Stimulated activated CD8-positive, alpha-beta memory T cell treated with anti-CD3 and anti-CD28 coated beads, Interleukin-2, amount 100 ng/mL, for 48 hours (primary cell): ENCODE results near the gene TNFAIP6.
"Not testable (repeated sequence)": the region's sequence is repeated elsewhere in the genome, so short reads cannot be mapped to it uniquely, and the experiment has no call there.

Experiments used
- DNase-seq, 2 donors: peaks; one replicate each; pipeline ENCODE4 v3.0.0-alpha.2; 2020; ENCODE audit warnings: low read depth in 2 of 2

TNFAIP6 gene, protein sequence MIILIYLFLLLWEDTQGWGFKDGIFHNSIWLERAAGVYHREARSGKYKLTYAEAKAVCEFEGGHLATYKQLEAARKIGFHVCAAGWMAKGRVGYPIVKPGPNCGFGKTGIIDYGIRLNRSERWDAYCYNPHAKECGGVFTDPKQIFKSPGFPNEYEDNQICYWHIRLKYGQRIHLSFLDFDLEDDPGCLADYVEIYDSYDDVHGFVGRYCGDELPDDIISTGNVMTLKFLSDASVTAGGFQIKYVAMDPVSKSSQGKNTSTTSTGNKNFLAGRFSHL

DNA sequence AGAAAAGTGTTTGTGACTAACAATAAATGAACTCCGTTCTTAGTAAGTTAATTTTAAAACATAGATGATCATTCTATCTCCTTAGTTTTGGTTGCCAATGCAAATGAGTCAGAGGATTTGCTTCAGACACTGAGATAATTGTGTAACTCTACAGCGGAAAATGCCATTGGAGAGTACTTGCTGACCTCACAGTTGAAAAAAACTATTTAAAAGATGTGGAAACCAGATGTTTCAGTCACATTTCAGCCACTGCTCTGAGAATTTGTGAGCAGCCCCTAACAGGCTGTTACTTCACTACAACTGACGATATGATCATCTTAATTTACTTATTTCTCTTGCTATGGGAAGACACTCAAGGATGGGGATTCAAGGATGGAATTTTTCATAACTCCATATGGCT is at the start of gene TNFAIP6:
Gene TNFAIP6 (plus strand): TSS at position 234 of the 400 bp plus-strand sequence. CDS start 75 bp downstream, at position 309.
- DNase-seq = no peak

DNA sequence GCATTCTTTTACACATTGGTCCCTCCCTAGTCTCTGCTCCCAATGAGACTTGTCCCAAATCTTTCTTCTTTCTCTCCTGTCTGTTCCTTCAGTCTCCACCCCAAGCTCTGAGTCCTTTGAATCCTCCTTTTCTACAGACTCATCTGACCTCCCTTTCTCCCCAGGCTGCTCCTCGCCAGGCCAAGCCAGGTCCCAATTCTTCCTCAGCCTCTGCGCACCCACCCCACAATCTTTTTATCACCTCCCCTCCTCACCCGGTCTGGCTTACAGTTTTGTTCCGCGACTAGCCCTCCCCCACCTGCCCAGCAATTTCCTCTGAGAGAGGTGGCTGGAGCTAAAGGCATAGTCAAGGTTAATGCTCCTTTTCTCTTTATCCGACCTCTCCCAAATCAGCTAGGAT is 47.1 kb upstream of the TNFAIP6 start:
- DNase-seq = not testable (repeated sequence)

DNA sequence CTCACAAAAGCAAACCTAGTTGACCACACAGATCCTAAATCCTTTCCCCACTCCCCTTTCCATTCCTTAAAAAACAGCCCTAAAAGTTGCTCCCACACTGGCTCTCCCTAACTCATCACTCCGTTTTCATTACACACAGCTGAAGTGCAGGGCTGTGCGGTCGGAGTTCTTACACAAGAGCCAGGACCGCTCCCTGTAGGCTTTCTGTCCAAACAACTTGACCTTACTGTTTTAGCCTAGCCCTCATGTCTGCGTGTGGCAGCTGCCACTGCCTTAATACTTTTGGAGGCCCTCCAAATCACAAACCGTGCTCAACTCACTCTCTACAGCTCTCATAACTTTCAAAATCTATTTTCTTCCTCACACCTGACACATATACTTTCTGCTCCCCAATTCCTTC is 45.0 kb upstream of the TNFAIP6 start:
- DNase-seq = not testable (repeated sequence)

DNA sequence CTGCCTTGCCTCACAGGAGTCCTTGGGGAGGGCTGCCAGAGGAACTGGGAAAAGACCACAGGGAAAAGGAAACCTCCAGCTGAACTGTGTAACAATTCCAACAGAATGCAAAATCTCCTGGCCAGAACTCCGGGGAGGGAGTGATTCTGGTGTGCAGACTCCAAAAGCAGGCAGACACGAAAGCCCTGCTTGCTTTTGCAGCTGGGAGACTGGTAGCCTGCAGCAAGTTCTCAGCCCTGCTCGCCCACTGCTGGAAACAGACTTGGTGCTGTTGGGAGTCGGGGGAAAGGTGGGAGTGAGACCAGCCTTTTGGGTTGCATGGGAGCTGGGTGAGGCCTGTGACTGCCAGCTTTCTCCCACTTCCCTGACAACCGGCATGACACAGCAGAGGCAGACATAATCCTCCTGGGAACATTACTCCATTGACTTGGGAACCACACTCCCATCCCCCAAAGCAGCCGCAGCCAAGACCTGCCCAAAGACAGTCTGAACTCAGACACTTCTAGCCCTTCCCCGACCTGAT is 42.0 kb upstream of the TNFAIP6 start:
- no peak for DNase-seq

DNA sequence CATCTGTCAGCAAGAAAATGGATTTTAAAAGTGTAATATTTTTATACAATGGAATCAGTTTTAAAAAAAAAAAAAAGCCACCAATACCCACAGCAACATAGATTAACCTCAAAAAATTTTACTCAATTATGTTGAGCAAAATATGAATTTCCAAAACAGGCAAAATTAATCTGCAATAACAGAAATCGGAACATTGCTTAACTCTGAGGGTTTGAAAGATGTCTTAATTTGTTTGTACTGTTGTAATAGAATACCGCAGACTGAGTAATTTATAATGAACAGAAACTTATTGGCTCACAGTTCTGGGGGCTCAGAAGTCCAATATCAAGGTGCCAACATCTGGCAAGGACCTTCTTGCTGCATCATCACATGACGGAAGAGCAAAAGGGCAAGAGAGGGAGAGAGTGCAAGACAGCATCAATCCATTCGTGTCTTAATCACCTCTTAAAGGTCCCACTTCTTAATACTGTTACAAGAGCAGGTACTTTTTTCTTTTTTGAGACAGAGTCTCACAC is 31.8 kb upstream of the TNFAIP6 start:
- no peak for DNase-seq

DNA sequence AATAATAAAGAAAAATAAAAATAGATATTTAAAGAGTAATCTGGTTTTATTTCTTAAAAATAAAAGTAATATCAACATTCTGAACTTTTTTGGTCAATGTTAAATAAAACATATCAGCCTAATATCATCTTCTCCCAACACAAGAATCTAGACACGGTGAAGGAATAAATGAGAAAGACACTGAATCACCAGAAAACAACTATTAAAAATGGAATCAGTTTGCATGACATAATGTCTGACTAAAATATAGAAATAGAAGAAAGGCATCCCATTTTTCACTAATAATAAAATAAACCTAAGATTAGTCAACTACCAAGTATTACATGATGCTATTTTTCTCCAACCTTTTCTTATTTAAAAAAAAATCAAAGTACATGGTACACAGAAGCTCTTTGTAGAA is 30.8 kb upstream of the TNFAIP6 start:
- no peak for DNase-seq

DNA sequence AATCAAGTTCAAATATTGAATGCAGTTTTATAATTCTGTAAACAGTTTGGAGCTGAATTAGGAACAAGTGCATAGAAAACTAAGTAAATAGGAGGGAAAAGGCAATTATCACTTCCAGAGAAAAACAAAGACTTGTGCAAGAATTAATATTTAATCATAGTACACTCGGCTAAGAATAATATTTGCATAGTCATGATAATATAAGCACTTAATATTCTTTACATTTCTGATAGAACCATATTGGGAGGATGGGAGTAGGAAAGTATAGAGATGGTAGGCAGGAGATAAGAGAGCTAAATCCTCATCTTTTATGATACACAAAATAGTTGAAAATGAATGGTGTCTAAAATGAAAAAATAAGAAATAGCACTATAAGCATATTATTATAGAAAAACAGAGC is 27.4 kb upstream of the TNFAIP6 start:
- DNase-seq = no peak

DNA sequence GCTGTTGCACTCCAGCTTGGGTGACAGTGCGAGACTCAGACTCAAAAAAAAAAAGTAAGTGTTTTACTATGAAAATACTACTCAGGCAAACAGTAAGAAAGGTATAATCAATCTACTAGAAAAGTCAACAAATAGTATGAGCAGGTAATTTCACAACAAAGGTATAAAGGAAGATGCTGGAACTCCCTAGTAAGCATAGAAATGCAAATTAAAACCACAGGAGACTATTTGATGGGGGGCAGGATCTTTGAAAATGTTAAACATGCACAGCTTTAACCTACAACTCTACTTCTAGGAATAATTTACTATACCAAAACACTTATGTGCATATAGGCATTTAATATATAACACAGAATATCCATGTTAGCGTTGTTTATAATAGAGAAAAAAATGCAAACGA is 24.3 kb upstream of the TNFAIP6 start:
- no peak for DNase-seq

DNA sequence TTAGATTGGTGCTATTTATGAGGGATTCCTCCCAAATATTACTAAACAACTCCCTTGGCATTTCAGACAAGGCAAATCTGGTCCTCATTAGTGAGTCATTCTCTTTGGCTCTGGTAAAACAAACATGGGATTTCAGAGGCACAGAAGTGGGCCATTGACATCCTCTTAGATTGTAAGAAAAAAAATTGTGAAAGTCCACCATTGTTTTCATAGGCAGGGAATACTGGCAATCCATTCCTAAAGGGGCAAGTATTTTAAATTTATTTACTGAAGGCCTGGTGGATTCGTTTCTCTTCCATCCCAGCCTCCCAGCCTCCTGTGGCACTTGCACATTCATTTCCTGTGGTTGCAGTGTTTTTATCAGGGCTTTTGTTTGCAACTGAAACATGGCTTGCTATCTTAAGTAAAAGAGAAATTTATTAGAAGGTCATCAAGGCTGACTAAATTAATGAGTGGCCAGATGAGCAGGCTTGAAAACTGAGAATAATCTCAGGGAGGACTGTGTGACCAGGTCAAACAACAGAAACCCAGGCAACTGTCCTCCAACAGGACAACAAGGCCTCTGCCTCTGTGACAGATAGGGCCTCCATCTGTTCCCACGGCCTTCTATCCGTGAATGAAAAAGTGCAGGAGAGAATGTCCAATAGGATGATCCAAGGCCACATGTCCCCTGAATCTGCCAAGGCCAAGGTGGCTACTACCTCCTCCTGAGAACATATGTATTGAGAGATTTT is 23.1 kb upstream of the TNFAIP6 start:
- no peak for DNase-seq

DNA sequence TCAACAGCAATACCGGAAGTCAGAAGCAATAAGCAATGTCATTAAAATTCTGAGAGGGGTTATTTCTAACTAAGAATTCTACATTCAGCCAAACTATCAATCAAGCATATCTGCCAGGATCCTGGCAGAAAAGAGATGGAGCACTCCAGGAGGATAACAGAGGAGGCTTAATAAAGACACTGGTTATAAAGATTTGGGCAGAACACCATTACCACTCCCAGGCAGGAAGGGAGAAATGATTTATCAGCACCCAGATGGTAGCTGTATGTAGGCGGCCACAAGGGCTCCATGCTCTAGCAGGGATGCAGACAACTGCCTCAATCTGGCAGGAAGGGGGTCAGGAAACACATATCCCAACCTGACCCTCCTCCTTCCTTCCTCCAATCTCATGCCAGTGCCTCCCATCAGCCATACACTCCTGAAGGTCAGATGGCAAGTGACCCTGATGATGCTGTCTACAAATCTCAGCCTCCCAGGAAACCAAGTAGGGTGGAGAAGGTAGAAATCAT is 20.5 kb upstream of the TNFAIP6 start:
- DNase-seq = no peak

DNA sequence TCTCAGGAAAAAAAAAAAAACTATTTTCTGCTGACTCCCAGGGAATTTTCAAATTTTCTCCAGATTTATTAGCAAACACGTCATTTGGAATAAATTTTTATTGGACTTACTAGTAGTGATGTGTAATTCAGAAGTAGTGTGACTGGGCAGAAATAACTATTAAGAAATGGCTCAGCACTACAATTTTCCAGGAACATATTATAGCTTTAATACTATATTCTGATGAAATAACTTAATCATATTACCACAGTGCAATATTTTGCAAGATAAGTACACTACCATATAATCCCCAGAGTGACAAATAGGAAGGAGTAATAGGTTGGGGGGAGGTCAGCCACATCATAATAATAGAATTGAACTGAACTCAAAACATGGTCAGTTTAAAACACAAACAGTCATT is 19.7 kb upstream of the TNFAIP6 start:
- no peak for DNase-seq

DNA sequence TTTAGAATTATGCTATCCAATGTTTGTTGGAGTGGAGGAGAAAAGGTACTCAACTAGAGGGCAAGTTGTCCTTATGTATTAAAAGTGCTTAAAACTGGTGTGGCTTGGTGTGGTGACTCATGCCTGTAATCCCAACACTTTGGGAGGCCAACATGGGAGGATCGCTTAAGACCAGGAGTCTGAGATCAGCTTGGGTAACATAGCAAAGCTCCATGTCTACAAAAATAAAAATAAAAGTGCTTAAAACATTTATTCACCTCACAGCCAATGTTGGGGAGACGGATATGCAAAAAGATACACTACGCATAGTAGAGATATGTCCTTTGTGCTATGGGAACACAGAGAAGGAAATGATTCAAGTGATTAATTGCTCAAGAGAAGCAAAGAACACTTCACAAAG is 19.3 kb upstream of the TNFAIP6 start:
- DNase-seq = no peak

DNA sequence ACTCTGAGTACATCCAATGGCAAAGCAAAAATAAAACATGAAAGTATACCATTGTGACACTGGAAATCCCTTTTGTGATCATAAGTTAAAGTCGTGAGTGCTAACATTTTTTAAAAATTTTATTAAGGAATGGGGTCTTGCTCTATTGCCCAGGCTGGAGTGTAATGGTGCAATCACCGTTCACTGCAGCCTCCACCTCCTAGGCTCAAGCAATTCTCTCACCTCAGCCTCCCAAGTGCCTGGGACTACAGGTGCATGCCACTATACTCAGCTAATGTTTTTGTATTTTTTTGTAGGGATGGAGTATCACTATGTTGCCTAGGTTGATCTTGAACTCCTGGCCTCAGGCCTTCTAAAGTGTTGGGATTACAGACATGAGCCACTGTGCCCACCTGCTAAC is 14.3 kb upstream of the TNFAIP6 start:
- no peak for DNase-seq

DNA sequence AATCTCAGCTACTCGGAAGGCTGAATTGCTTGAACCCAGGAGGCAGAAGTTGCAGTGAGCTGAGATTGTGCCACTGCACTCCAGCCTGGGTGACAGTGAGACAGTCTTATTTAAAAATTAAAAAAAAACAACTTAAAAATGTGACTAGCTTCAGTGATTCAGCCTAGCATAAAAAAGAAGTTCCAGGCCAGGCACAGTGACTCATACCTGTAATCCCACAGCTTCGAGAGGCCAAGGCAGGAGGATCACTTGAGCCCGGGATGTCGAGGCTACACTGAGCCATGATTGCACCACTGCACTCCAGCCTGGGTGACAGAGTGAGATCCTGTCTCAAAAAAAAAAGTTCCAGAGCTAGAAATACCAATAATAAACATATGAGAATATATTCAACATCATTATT is 13.2 kb upstream of the TNFAIP6 start:
- DNase-seq = not testable (repeated sequence)

DNA sequence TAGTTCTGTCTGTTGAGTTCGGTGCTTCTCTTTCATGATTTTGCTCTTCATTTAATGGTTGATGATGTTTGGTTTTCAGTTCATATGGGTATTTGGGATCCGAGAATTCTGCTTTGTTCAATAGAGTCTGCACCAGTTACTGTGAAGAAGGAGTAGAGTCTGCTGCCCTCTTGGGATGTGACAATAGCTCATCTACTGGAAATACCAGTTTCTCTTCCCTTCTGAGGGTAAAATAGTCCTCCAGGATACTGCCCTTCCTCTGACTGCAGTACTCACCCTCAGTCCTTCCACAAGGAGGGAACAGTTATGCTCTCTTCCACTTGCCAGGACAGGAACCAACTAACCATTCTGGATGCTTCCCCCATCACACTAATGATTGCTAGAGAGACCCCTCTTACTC is 12.5 kb upstream of the TNFAIP6 start:
- no peak for DNase-seq

DNA sequence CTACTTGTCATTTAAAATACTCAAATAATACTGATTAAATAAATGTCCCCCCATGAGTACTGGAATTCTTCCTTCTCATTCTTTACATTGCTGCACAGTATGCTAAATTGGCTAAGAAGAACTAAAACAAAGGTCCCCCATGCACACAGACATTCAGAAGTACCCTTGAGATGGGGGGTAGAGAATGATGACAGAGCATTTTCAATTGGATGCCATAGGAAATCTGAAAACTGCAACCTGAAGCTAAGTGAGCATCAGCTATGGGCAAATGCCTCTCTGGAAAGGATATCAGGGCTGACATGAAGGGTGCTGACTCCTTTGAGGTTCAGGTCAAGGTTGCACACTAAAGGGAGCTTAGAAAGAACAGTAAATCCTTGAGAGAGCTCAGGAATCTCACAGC is 10.1 kb upstream of the TNFAIP6 start:
- DNase-seq = no peak

DNA sequence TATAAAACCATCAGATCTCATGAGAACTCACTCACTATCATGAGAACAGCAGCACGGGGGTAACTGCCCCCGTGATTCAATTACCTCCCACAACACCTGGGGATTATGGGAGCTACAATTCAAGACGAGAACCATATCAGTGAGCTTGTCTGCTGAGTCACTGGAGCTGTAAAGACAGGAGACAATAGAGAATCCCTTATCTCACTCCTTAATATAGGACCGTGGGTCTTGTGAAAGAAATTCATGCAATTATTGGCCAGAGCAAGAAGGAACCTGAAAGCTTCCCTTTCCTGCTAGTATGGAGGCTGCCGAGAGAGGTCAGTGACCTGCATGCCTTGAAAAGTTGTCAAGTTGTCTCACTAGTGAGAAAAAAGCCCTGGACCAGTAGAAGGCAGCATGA is 9.5 kb upstream of the TNFAIP6 start:
- no peak for DNase-seq

DNA sequence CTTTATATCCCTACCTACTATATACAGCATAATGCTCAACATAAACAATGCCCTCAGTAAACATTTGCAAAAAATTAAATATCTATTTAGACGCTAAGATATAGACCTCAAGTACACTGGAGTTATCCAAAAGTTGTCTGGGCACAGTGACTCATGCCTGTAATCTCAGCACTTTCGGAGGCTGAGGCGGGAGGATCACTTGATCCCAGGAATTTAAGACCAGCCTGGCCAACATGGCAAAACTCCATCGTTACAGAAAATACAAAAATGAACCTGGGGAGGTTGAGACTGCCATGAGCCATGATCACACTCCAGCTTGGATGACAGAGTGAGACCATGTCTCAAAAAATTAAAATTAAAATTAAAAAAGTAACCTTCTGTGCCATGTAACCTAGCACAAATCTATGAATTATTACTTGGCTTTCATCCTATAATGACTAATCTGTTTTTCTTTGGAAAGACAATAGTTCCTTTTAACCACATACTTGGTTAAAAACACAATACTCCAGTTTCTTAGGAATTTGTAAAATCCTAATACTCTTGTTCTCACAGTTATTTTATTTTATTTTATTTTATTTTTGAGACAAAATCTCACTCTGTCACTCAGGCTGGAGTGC is 6.7 kb upstream of the TNFAIP6 start:
- no peak for DNase-seq

DNA sequence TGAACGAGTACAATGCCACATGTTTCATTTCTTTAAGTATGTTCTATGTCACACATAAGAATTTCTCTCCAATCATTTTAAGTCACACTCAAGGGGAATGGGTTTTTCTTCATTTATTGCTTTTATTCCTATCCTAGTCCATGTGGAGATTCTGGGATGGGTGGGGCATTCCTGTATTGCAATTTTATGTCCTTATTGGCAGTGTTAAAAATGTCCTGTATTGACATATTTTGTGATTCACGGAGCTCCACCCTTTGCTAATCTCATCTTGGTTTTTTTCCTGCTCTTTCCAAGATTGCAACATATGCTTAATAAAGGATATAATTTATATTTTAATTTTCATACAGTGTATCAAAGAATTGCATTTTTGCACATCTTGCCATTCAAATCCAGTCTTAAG is 3.4 kb upstream of the TNFAIP6 start:
- no peak for DNase-seq

DNA sequence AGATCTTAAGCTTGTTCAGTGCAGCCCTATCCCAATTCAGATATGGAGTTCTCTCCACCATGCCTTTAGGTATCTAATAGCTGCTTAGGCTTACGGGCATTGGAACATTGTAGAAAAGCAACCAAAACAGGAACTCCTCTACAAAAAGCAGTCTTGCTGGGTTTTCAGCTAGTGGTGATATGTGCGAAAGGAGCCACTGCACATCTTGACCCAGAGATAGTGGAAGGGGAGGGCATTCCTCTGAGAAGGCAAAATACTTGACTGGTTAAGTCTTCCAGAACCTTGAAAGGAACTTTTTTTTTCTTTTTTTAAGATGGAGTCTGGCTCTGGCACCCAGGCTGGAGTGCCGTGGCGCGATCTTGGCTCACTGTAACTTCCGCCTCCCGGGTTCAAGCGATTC is 2.6 kb upstream of the TNFAIP6 start:
- no peak for DNase-seq

DNA sequence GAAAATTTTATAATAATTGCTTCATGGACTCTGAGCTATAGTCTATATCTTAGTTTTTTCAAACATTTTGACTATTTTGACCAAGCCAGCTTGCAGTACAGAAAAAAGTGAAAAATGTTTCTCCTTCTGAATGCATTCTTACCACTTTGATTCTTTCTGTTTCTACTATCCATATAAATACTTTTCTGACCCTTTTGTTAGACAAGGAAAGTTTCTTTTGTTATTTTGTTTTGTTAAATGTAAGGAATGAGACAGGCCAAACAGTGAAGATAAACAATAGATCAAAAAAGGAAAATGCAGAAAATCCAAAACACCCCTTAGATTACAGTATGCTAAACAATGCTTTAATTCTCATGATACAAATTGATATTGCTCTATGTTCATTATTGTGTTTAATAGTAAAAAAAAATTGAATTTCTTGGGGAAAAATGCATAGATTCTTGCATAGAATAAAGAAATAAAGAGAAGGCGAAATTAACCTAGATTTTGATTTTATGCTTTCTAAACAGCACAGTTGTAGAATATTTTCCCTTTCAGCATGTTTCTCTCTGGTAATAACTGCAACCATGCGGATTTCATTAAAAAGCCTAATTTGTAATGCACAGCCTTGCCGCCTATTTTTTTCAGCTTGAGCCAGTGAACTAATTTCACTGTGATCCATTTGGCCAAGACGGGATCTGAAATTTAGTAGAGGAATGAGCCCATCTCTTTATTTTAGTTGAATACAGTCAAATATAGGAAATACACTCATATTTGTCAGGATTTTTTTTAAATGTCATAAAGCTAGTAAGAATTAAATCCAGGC is 976 bp downstream of the TNFAIP6 start:
- DNase-seq = no peak
